Myocyte (in vitro differentiated cells): Measurements from ENCODE around the gene KRTAP10-9. TPM values are rescaled to one million over a fixed set of nuclear protein-coding genes. Genes with fewer than 3 reads are reported as not detected.

Experiments used
- DNase-seq: peaks from one replicate; pipeline ENCODE4 v3.0.0-alpha.2; 2012; ENCODE audit warnings: low read depth
- total RNA-seq: library from RNA; depleted of rRNA; stranded (reverse); fragments of >200 nt; gene quantifications from 2 replicates; pipeline ENCODE4 v1.2.3, GENCODE V29; 2014

Gene KRTAP10-9
- total RNA-seq, 1 donor from 2014 or later = not detected

DNA sequence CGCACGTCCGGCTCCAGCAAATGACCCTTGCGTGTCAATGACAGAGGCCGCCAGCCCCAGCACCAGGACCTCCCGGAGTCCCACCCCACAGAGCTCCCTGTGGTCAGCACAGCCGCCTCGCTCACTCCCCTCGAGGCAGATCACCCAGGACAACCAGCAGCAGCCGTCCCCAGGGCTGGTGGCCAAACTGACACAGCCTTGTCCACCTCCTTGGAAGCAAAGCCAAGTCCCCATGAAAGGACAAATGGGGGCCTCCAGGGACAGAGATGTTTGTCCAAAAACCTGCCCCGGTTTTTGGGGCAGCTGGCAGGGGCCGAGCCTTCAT is 12.4 kb downstream of the KRTAP10-9 start:
- no peak for DNase-seq

DNA sequence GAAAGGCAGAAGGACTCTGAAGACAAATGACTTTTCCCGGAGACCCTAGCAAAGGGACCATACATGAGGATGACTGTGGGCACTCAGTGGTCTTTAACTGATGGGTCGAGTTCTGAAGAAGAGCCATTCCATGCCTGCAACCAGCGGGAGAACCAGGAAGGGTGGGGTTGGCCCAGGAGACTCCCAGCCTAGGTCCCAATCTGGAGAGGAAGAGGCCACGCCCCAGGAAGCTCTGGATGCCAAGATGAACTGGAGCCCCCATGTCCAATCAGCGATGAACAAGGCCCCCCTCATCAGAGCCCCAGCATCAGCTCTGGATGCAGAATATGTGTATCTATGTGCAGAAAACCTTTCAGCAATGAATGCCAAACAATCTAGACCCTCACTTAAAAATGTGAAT is 13.9 kb downstream of the KRTAP10-9 start:
- no peak for DNase-seq

- no peak for DNase-seq
These were observed 16.9 kb downstream of the KRTAP10-9 start for GRCh38 chr21:44643741-44644310.

DNA sequence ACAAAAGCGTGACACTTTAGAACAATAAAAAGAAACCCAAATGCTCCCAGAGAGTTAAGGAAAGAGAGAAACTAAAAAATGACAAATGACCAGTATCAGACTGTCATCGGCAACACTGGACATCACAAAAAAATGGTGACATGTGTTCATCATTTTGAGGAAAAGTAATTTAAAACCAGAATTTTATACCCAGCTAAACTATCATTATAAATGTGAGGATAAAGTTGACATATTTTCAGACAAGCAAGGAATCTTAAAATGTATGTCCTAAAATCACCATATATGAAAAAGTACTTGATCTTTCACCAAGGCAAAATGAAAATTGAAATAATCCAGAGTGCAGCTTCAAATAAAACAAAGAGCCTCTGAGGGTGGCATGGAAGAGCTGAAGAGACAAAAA is 18.0 kb downstream of the KRTAP10-9 start:
- no peak for DNase-seq

DNA sequence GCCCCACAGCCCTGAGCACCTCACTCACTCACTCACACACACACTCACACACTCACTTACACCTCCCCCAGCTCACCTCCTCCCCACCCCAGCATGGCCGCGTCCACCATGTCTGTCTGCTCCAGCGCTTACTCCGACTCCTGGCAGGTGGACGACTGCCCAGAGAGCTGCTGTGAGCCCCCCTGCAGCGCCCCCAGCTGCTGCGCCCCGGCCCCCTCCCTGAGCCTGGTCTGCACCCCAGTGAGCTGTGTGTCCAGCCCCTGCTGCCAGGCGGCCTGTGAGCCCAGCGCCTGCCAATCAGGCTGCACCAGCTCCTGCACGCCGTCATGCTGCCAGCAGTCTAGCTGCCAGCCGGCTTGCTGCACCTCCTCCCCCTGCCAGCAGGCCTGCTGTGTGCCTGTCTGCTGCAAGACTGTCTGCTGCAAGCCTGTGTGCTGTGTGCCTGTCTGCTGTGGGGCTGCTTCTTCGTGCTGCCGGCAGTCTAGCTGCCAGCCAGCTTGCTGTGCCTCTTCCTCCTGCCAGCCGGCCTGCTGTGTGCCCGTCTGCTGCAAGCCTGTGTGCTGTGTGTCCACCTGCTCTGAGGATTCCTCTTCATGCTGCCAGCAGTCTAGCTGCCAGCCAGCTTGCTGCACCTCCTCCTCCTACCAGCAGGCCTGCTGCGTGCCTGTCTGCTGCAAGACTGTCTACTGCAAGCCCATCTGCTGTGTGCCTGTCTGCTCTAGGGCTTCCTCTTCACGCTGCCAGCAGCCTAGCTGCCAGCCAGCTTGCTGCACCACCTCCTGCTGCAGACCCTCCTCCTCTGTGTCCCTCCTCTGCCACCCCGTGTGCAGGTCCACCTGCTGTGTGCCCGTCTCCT is 19.7 kb downstream of the KRTAP10-9 start, which contains the start of gene KRTAP10-11:
KRTAP10-11 (plus strand) TSS at position 49 of the 856 bp plus-strand sequence; CDS start at position 94, 45 bp downstream.
- peak; percentile 6 for DNase-seq

DNA sequence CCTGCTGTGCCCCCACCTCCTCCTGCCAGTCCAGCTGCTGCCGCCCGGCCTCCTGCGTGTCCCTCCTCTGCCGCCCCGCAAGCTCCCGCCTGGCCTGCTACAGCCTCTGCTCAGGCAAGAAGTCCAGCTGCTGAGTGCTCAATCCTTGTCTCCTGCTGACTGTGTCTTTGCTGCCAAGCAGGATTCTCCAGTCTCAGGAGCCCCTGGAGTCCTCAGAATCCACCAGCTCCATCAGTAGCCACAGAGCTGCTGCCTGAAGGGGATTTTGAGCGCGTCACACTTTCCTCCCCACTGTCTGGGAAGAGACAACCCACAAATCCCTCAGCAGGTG is 20.3 kb downstream of the KRTAP10-9 start:
- peak; percentile 22 for DNase-seq

DNA sequence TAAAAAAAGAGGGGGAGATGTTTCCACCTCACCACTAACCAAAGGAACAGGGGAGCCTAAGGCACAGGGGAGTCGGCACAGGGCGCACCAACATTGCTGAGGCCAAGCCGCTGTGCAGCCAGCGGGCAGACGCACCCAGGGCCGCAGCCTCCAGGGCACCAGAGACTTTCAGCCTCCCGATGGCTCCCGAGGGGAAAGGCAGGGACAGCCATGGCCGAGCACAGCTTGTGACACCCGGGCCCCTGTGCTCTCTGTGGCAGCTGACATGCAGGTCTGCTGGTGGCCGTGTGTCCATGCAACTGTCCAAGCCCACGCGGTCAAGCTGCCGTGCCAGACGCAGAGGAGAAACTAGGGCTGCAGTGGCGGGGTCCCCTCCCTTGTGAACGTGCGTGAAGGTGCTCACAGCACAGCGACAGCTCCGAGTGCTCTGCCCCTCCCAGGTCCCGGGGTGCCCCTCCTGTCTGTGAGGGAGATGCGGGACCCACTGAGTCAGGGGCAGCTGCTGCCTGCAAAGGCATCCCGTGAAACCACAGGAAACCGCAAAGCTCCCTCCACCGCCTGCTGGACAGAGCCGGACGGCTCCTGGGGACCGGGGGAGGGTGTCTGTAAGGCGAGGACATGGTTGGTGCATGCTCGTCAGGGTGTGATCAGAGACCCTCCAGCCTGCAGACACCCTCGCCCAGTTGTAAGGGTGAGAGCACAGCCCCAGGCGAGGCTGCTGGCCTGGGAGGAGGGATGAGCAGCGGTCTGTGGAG is 21.8 kb downstream of the KRTAP10-9 start:
- peak; percentile 28 for DNase-seq

DNA sequence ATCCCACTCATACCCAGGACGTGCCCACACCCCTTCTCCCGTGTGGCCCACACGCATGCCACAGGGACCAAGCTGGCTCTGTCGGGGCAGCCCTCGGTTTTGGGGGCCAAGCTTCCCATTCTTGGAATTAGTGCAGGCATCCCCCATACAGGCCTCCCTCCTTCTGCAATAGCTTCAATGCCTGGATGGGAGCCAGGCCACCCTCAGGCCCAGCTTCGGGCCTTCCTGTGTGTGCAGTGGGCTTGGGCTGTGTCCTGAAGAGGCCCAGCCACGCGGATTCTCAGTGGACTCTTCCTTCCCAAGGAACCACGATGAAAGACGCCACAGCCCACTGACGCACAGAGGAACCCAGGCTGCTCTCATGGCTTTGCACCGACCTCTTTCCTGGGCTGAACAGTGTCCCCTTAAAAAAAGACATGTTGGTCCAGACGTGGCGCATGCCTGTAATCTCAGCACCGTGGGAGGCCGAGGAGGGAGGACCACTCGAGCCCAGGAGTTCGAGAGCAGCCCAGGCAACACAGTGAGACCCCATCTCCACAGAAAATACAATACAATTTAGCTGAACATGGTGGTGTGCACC is 22.7 kb downstream of the KRTAP10-9 start:
- DNase-seq = no peak

DNA sequence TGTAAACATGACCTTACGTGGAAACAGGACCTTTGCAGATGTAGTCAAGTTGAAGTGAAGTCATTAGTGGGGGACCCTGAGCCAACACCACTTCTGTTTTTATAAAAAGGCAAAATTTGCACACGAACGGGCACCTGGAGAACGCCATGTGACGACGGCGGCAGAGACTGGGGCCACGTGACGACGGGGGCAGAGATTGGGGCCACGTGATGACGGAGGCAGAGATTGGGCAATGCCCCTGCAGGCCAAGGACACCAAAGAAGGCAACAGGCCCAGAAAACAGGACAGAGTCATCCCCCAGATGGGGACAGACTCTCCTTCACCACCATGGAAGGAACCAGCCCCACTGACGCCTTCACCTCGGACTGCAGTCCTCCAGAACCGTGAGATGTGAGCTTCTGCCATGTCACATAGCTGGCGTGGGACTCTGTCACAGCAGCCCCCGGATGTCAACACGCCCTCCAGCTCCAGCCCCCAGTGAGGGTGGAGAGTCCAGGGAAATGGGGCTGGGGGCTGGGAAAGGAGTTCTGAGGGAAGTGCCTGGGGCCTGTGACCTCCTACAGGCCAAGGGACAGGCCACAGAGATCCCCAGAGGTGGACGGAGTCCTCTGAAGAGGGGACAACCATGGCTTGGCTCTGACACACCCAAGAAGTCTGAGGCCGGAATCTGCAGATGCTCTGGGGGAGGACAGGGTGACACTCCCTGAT is 23.5 kb downstream of the KRTAP10-9 start:
- DNase-seq = no peak

GRCh38 chr21:44650973-44651675 is 24.2 kb downstream of the KRTAP10-9 start:
- DNase-seq = no peak

DNA sequence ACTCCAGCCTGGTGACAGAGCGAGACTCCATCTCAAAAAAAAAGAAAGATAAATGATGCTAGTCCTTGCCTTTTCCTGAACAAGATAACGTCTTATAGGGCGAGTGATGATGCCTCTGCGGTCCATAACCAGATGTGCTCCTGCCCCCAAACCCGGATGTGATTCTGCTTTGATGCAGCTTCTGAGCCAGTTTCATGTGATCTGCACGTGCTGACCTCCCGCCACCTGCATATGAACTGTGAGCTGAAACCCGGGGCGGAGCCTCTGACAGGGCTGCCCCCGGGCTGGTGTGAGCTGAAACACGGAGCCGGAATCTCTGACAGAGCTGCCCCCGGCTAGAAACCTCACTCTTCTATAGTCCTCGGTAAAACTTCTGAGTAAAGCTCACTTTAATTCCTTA is 26.2 kb downstream of the KRTAP10-9 start:
- DNase-seq = no peak

DNA sequence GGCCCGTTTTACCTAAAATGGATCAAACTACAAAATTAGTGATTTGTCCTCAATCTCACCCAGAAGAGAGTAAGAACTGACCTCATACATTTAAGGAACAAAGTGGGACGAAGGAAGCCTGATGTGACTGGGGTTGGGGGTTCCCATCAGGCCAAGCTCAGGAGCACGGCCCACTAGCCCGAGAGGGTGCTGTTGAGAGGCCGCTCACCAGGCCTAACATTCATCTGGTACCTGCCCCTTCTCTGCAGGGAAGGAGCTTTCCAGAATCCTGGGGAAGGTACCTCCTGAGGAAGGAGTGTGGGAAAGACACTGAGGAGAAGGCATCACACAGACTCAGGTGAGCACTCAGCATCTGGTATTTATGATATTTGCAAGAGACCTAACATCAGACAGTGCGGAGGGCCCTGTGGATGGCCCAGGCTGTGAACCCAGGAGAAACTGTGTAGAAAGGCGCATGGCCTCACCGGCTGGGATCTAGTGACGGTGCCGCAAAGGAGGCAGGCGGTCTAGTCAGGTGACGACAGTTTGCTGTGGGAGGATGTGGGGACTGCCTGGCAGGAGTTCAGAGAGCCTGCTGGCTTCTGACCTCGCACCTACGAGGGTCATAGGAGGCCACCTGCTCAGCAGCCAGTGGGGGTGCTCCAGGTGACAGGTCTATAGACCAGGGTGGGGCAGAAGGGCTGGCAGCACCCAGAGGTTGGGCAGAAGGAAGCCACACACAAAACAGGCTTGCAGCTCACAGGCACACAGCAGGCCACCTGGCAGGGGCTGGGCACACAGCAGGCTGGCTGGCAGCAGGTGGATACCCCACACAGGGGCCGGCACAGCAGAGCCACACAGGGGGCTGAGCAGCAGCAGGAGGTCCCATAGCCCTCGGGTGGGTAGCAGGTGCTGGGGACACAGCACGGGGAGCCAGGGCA is 27.0 kb downstream of the KRTAP10-9 start:
- DNase-seq = no peak

DNA sequence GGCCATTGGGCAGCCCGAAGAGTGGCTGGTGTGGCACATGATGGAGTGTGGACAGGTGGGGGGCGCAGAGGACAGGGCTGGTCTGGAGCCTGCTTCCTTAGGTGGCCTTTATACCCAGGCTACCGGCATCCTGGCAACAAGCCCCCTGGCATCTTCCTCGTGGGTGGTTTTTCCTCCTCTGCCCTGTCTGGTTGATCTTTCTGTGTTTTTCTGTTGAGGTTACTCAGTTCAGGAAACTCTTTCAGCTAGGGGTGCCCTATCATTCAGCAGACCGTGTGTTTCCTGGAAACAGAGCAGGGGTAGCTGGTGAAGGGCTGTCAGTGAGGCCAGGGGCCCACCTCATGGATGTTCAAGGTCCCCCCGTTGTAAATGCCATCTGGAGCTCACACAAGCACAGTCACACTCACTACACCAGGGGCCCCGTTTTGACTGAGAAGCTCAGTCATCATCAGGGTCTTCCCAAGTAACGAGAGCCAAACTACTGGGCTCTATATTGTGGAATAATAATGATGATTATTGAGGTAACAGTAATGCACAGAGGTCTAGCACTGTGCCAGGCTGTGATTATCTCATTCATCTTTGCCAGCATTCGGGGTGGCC is 27.8 kb downstream of the KRTAP10-9 start, which contains the start of gene KRTAP12-4:
KRTAP12-4 (minus strand) TSS at position 84 of the 600 bp plus-strand sequence; CDS start at position 39, 45 bp downstream.
- DNase-seq = no peak

DNA sequence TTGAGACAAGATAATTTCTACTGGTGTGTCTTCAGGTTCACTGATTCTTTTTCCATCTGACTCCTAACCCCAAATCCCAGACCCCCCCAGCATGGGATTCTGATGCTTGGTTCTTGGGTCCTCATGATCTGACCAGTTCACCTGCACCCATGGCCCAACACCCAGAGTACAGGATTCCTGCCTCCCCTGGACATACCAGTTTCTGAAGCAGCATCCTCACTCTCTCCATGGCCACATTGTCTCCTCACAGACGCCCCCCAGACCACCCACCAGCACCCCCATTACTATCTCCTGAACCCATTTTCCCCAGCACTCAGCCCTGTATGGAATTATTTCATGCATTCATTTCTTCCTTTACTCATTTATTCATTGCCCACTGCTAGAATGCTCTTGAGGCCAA is 30.0 kb downstream of the KRTAP10-9 start:
- DNase-seq = no peak

DNA sequence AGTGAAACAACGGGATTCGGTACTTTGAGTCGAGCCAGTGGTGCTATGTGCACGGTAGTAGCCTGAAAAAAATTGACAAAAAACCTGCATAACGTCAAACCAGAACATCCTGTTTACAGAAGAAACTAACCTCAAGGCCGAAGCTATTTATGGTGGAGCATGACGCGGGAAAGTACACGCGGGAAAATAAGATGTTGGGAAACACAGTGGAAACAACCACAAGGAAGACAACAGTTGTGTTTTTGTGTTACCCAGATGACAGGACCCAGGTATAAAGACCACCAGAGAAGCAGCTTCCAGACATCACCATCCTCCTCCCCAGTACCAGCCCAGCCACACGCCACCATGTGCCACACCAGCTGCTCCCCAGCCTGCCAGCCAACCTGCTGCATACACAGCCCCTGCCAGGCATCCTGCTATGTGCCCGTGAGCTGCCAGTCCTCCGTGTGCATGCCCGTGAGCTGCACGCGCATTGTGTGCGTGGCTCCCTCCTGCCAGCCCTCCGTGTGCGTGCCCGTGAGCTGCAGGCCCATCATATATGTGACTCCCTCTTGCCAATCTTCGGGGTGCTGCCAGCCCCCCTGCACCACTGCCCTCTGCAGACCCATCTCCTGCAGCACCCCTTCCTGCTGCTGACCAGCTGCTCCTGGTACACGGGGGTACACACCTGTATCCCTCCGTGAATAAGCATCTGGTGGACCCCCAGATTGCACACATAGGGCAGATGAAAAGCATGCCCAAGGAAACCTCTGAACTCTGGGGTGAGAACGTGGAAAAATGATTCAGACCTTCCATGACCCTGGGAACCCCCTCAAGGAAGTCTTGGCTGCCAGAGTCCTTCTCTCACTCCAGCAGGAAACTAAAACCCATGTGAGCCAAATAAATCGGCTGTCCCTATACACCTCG is 31.0 kb downstream of the KRTAP10-9 start, which contains the start of gene KRTAP12-3:
KRTAP12-3 (plus strand) TSS at position 298 of the 906 bp plus-strand sequence; CDS start at position 346, 48 bp downstream.
- no peak for DNase-seq

GRCh38 chr21:44658541-44658910 is 31.6 kb downstream of the KRTAP10-9 start:
- no peak for DNase-seq

DNA sequence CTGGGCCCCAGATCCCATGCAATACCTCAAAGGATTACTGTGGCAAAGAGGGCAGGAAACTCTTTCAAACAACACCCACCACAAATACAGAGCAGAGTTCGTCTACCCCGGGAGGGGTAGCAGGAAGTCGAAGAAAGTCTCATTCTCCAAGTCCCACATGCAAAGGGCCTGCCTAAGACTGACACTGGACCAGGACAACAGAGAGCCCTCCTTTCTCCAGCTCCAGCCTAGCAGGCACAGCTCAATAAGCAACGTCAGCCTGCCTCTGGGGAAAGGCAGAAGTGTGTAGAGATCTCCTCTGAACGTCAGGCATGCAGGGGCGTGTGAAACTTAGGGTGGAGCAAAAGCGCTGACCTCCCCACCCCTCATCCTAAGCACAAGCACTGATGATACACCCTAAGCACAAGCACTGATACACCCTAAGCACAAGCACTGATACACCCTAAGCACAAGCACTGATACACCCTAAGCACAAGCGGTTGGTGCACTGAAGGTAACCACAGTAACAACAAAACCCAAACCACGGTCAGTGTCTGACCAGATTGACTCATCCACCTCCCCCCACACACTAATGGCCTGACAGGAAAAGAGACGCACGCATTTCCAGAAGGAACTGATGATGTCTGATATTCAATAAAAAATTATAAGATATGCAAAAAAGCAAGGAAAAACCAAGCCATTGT is 32.2 kb downstream of the KRTAP10-9 start:
- DNase-seq = no peak
